Gastrocnemius medialis (tissue), 4 donors: ENCODE results near the gene DTNA.

Experiments used
- POLR2A ChIP-seq, 2 donors: fragments of 450-650 bp; IDR thresholded peaks; one replicate each; pipeline ENCODE4 v1.6.1; 2017; ENCODE audit warnings: antibody characterized with exemption in 2 of 2, mild to moderate bottlenecking in 2 of 2, moderate library complexity in 2 of 2
- TF ChIP-seq, protein P1 (sequence below), 5 experiments: fragments of 450-650 bp in 3 of 5; fragments of 200-600 bp in 2 of 5; sonication (generic) in 2 of 5; IDR thresholded peaks in 4 of 5; conservative IDR thresholded peaks in 1 of 5; 1 replicate in 4 of 5; 2 replicates in 1 of 5; pipeline ENCODE4 v1.5.1; 2016 to 2019; ENCODE audit warnings: antibody characterized with exemption in 5 of 5, mild to moderate bottlenecking in 3 of 5, moderate library complexity in 3 of 5

DNA sequence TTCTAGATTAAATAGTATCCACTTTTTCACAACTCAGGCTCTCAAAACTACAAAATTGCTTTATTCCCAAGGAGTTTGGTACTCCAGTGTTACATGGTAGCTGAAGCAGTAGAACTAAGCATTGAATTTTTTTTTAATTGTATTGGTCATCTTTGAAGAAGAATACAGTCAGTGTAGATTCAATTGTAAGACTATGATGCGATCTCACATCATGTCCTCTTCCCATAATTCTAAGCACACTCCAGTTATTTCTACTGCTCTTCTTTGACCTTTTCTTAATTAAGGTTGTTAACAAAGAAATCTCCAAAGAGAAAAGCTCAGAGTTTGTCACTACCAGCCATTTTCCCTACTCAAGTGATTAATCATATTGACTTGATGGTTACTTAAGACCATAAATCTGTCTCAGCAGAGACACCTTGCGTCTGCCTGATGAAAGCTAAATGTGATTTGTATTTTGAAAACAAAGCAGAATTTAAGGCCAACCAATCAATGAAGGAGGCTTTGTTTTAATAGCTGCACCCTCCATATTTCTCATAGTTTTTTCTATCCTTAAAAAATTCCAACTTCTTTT lies 130.2 kb downstream of the DTNA start:
- TF ChIP-seq, protein P1, sequence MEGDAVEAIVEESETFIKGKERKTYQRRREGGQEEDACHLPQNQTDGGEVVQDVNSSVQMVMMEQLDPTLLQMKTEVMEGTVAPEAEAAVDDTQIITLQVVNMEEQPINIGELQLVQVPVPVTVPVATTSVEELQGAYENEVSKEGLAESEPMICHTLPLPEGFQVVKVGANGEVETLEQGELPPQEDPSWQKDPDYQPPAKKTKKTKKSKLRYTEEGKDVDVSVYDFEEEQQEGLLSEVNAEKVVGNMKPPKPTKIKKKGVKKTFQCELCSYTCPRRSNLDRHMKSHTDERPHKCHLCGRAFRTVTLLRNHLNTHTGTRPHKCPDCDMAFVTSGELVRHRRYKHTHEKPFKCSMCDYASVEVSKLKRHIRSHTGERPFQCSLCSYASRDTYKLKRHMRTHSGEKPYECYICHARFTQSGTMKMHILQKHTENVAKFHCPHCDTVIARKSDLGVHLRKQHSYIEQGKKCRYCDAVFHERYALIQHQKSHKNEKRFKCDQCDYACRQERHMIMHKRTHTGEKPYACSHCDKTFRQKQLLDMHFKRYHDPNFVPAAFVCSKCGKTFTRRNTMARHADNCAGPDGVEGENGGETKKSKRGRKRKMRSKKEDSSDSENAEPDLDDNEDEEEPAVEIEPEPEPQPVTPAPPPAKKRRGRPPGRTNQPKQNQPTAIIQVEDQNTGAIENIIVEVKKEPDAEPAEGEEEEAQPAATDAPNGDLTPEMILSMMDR (IDR thresholded peaks at IDR 0.05 in 4 of 5, conservative IDR thresholded peaks at IDR 0.05 in 1 of 5), result no peak
- TF ChIP-seq POLR2A (IDR thresholded peaks at IDR 0.05), result no peak
